Measurements from ENCODE around the gene LRRC4C.

DNA sequence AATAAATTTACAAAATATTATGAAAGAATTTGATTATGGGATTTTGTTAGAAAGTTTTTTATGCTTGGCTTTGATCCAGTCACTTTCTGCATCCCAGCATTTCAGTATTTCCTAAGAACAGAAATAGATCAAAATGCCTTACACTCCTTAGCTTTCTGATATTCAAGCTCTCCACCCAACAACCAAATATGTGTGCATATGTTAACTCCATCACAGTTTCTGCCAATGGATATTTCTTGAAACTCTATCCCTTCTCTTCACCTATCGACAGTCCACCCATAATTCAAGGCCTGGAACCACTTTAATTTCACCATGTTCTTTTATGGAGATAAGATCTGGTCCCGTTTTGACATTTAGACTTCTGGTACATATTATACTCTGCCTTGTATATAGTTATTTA is 565.0 kb downstream of the LRRC4C start:
- TF ChIP-seq CTCF (IDR thresholded peaks at IDR 0.05; ENCODE audit: poor library complexity, severe bottlenecking) (no peak), POLR2AphosphoS5 (IDR thresholded peaks at IDR 0.05) (no peak), TAF1 (IDR thresholded peaks at IDR 0.05; ENCODE audit: low read depth) (no peak), EZH2 (IDR thresholded peaks at IDR 0.05; ENCODE audit: borderline replicate concordance, insufficient read depth, low read length, poor library complexity, severe bottlenecking) (no peak), EP300 (conservative IDR thresholded peaks at IDR 0.05; ENCODE audit: poor library complexity, severe bottlenecking) (no peak)
- TF ChIP-seq, protein P1, sequence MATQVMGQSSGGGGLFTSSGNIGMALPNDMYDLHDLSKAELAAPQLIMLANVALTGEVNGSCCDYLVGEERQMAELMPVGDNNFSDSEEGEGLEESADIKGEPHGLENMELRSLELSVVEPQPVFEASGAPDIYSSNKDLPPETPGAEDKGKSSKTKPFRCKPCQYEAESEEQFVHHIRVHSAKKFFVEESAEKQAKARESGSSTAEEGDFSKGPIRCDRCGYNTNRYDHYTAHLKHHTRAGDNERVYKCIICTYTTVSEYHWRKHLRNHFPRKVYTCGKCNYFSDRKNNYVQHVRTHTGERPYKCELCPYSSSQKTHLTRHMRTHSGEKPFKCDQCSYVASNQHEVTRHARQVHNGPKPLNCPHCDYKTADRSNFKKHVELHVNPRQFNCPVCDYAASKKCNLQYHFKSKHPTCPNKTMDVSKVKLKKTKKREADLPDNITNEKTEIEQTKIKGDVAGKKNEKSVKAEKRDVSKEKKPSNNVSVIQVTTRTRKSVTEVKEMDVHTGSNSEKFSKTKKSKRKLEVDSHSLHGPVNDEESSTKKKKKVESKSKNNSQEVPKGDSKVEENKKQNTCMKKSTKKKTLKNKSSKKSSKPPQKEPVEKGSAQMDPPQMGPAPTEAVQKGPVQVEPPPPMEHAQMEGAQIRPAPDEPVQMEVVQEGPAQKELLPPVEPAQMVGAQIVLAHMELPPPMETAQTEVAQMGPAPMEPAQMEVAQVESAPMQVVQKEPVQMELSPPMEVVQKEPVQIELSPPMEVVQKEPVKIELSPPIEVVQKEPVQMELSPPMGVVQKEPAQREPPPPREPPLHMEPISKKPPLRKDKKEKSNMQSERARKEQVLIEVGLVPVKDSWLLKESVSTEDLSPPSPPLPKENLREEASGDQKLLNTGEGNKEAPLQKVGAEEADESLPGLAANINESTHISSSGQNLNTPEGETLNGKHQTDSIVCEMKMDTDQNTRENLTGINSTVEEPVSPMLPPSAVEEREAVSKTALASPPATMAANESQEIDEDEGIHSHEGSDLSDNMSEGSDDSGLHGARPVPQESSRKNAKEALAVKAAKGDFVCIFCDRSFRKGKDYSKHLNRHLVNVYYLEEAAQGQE (IDR thresholded peaks at IDR 0.05; ENCODE audit: borderline replicate concordance) = no peak

Data from neural cell (in vitro differentiated cells).